TTC549 (cell line): ENCODE results near the gene CISH.

Experiments
- FAIRE-seq: peaks from 2 replicates; lab custom pipeline; 2012; peaks lifted over from hg19 to GRCh38; lab: Jason Lieb, UNC

The CISH gene

GRCh38 chr3:50592568-50592967 lies 19.0 kb downstream of the CISH start:
- FAIRE-seq, result no peak

- no peak for FAIRE-seq
Measured at GRCh38 chr3:50591196-50591741, 20.3 kb downstream of the CISH start.

DNA sequence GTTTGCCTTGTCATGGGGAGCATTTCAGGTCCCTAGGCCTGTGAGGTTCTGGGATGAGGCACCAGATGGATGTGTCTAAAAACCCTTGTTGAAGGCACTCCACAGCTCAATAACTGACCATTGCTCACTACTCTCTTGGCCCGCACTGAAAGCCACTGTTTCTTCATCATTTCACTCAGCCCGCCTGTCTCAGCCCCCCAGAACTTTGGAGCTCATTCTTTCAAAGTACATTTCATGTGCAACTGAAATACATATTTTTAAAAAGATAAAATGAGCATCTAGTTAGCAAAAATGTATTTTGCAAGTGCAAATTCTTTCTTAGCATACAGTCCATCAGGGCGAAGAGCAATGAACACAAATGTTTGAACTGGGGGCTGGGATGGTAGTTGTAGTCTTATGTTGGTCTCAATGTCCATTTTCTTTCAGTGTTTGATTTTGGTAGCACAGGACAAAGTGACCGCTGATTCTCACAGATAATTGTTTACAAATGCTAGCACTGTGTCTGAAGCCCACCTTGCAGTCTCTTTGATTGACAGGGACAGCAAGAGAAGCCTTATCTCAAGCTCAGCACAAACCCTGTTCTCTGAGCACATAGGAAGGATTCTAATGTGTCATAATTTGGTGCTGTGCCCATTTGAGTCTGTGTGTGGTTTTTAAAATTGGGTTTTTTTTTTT lies 22.7 kb downstream of the CISH start:
- FAIRE-seq, result no peak

GRCh38 chr3:50587806-50588758 lies 23.5 kb downstream of the CISH start:
- no peak for FAIRE-seq

DNA sequence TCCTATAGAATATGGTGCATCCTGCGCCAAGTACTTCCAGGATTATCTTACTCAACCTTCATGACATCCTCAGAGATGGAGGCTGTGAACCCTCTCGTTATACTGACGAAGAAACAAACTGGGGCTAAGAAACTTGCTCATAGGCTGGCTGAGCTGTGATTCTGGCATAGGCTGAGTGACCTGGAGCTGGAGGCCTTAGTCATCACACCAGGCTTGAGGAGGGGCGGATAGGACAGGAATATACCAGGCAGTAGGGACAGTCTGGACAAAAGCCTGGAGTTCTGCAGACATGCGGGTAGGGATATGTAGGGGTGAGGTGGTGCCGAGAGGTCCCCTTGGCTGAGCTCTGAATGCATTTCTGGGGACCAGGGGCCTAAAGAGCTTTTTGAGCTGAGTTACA lies 24.2 kb downstream of the CISH start:
- FAIRE-seq, result no peak

DNA sequence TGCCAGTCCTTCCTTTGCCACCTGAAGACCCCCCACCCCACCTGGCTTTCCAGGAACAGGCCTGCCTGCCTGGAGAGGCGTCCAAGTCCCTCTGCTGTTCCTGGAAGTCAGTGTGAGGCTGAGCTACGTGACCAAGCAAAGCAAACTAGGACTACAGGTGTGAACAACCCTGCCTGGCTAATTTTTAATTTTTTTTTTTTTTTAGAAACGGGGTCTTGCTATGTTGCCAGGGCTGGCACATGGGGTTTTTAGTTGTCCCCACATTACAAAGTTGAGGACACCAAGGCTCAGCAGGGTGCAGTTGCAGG lies 24.9 kb downstream of the CISH start:
- no peak for FAIRE-seq

GRCh38 chr3:50585919-50586762 lies 25.4 kb downstream of the CISH start:
- no peak for FAIRE-seq

- no peak for FAIRE-seq
Measured at GRCh38 chr3:50584391-50584790, 27.2 kb downstream of the CISH start.

DNA sequence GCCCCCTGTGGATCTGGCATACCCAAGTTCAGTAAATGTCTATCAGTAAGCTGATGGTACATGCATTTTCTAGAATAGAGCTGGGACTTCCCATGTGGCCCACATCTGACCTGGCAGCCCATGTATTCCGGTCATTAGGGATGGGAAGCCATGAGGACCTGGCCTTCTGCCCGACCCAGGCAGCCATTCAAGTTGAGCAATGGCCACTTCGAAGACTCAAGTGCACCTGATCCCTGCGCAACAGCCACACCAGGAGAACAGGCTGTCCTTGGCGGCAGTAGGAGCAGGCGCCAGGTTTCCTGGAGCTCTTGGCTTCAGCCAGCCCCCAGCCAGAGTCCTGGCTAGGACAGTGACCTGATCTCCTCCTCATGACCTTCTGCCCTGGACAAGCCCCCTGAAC lies 27.7 kb downstream of the CISH start:
- FAIRE-seq, result no peak

DNA sequence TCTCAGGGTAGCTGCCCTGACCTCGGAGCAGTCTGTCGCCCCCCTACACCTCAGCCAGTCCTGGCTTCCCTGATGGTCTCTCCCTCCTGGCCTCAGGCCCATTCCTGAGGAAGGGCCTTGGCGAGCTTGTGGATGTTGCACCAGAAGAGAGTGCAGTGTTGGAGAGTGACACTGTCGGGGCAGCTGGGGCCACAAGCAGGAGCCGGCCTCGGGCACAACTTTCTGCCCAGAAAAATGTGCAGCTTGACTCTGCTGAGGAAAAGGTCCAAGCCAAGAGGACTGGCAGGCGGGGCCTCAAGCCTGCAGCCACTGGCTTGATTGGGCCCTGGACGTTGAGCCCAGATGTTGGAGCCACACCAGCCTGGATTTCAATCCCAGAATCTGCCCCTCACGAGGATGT lies 29.5 kb downstream of the CISH start:
- FAIRE-seq, result no peak

GRCh38 chr3:50581459-50581842 lies 30.1 kb downstream of the CISH start:
- FAIRE-seq, result no peak

- no peak for FAIRE-seq
Measured at GRCh38 chr3:50580683-50581458, 30.7 kb downstream of the CISH start.

- no peak for FAIRE-seq
Measured at GRCh38 chr3:50577348-50577747, 34.2 kb downstream of the CISH start.

DNA sequence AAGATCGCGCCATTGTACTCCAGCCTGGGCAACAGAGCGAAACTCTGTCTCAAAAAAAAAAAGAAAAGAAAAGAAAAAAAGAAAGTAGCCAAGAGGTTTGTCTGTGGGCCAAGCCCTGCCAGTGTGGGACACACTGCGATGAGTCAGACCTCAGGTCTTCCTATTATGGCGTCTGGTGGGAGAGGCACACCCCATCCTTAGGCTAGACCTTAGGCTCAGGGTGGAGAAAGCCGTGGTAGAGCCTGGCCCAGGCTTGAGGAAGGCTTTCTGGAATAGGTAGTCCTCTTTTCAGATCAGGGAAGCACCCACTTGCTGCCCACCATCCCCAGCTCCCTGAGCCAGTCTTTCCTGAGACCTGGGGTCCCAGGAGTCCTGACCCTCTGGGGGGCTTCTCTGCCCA lies 36.2 kb downstream of the CISH start:
- no peak for FAIRE-seq

DNA sequence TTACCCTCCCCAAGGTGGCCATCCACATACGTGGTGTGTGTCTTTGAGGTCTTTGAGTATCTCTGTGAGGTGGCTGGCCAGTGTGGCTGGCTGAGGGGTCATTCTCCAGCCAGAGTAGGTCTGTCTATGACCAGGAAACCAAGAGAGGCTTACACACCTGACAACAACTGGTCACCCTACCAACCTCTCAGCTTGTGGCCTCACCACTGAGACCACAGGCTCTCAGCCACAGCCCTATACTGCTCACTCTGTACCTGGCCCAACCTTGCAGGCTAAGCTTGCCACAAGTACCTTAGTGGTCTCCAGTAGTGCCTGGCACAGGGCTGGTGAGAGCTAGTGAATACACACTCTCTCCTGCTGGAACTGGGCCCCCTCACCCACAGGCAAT lies 37.1 kb downstream of the CISH start:
- no peak for FAIRE-seq

DNA sequence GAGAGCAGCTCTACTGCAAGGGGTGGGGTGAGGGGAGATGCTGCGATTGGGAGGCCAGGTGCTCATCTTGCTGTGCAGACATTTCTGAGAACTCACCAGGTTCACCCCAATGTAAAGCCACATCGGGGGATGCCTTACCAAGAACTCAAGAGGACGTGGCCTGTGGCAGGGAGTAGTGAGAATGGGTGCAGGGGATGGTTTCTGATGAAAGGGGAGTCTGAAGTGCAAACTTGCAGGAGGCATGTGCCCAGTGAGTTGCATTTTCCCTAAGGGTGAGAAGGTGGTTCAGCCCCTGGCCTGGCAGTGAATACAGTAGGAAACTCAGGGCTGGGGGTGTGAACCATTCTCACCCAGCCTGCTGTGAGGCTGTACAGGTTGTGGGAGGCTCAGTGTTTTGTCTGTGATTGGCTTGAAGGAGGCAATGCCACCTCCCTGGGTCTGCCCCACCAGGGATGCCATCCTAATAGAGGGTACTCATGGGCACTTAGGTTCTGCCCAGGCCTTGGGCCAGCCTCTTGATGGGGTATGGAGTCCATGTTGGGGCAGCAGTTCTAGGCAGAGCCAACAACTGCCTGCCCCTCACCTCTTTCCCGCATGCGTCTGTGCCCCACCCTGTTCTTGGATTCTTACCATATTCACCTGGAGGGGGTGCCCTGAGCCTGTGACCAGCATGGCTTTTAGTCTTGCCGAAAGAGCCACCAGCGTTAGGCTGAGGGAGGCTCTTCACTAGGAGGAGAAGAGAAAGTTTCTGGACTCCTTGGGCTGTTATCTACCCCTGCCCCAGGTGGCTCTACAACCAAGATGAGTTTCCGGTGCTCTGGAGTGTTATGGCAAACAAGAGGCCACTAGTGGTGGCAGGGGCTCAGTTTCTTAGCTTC lies 37.8 kb downstream of the CISH start:
- FAIRE-seq, result no peak

GRCh38 chr3:50572801-50573371 lies 38.7 kb downstream of the CISH start:
- no peak for FAIRE-seq

- FAIRE-seq, result no peak
Measured at GRCh38 chr3:50572158-50572557, 39.4 kb downstream of the CISH start.

GRCh38 chr3:50571486-50571885 lies 40.1 kb downstream of the CISH start:
- FAIRE-seq, result no peak

GRCh38 chr3:50570508-50571279 lies 40.9 kb downstream of the CISH start:
- no peak for FAIRE-seq
